Nephron progenitor cell (in vitro differentiated cells): ENCODE results near the gene FBXO15.

ENCODE experiments used
- DNase-seq: peaks from one replicate; pipeline ENCODE4 v3.0.0; 2021
- H3K27ac Mint-ChIP-seq: 2 replicates; pipeline ENCODE4 v1.8.0; 2021; ENCODE audit warnings: mild to moderate bottlenecking, moderate library complexity, mixed read lengths
- H3K27me3 Mint-ChIP-seq: 2 replicates; pipeline ENCODE4 v1.8.0; 2021; ENCODE audit warnings: mild to moderate bottlenecking, low read depth, mixed read lengths; ENCODE audit not compliant: poor library complexity
- H3K36me3 Mint-ChIP-seq: 2 replicates; pipeline ENCODE4 v1.8.0; 2021; ENCODE audit warnings: low read depth, mixed read lengths
- H3K4me1 Mint-ChIP-seq: 2 replicates; pipeline ENCODE4 v1.8.0; 2021; ENCODE audit warnings: mixed read lengths
- H3K4me3 Mint-ChIP-seq: 2 replicates; pipeline ENCODE4 v1.8.0; 2021; ENCODE audit warnings: mild to moderate bottlenecking, moderate library complexity, mixed read lengths
- H3K9me3 Mint-ChIP-seq: 2 replicates; pipeline ENCODE4 v1.8.0; 2021; ENCODE audit warnings: mild to moderate bottlenecking, moderate library complexity, mixed read lengths
- CTCF ChIP-seq: fragments of 200-600 bp; sonication (generic); IDR thresholded peaks from 2 replicates; pipeline ENCODE4 v1.5.0; 2021; ENCODE audit warnings: antibody characterized with exemption

FBXO15 gene

GRCh38 chr18:74178884-74179283 is 31.2 kb upstream of the FBXO15 start:
- Mint-ChIP-seq H3K4me3 (no peak overlapping the region), H3K4me1 (peaks cover 9% of the 10 kb centered on the region), H3K27me3 (peaks cover 11% of the 10 kb centered on the region), H3K36me3 (no peaks in the 10 kb centered on the region), H3K27ac (no peak overlapping the region), H3K9me3 (peaks cover 23% of the 10 kb centered on the region)
- no peak for TF ChIP-seq CTCF
- no peak for DNase-seq

GRCh38 chr18:74175658-74176057 is 28.0 kb upstream of the FBXO15 start:
- no peak overlapping the region for H3K4me3 Mint-ChIP-seq
- peaks cover 17% of the 10 kb centered on the region for H3K27me3 Mint-ChIP-seq
- no peak for TF ChIP-seq CTCF
- DNase-seq = no peak
- H3K27ac Mint-ChIP-seq = no peak overlapping the region
- H3K4me1 Mint-ChIP-seq = no peaks in the 10 kb centered on the region
- H3K36me3 Mint-ChIP-seq = no peaks in the 10 kb centered on the region
- H3K9me3 Mint-ChIP-seq = peaks cover 10% of the 10 kb centered on the region

- TF ChIP-seq CTCF = no peak
- peaks cover 21% of the 10 kb centered on the region for H3K27me3 Mint-ChIP-seq
- H3K27ac Mint-ChIP-seq = no peak overlapping the region
- H3K4me3 Mint-ChIP-seq = no peak overlapping the region
- no peaks in the 10 kb centered on the region for H3K4me1 Mint-ChIP-seq
- H3K36me3 Mint-ChIP-seq = no peaks in the 10 kb centered on the region
- DNase-seq = no peak
- no peaks in the 10 kb centered on the region for H3K9me3 Mint-ChIP-seq
These were observed 25.8 kb upstream of the FBXO15 start for GRCh38 chr18:74173434-74173750.

- peaks cover 21% of the 10 kb centered on the region for H3K27me3 Mint-ChIP-seq
These were observed 25.2 kb upstream of the FBXO15 start for GRCh38 chr18:74172697-74173433.

GRCh38 chr18:74171910-74172606 is 24.4 kb upstream of the FBXO15 start:
- H3K9me3 Mint-ChIP-seq = no peaks in the 10 kb centered on the region
- H3K27ac Mint-ChIP-seq = no peak overlapping the region
- DNase-seq = no peak
- H3K27me3 Mint-ChIP-seq = peaks cover 21% of the 10 kb centered on the region
- no peak overlapping the region for H3K4me3 Mint-ChIP-seq
- no peak for TF ChIP-seq CTCF
- no peaks in the 10 kb centered on the region for H3K4me1 Mint-ChIP-seq
- no peaks in the 10 kb centered on the region for H3K36me3 Mint-ChIP-seq

More at GRCh38 chr18:74172697-74173433, 25.2 kb upstream of the FBXO15 start:
- Mint-ChIP-seq H3K36me3 (no peaks in the 10 kb centered on the region), H3K4me1 (no peaks in the 10 kb centered on the region), H3K27ac (no peak overlapping the region), H3K9me3 (no peaks in the 10 kb centered on the region), H3K4me3 (no peak overlapping the region)
- DNase-seq = no peak
- TF ChIP-seq CTCF = no peak

- no peak for TF ChIP-seq CTCF
- Mint-ChIP-seq H3K9me3 (no peaks in the 10 kb centered on the region), H3K27ac (no peak overlapping the region), H3K4me1 (no peaks in the 10 kb centered on the region), H3K27me3 (peaks cover 9% of the 10 kb centered on the region), H3K36me3 (no peaks in the 10 kb centered on the region), H3K4me3 (no peak overlapping the region)
- DNase-seq = no peak
These were observed 18.8 kb upstream of the FBXO15 start for GRCh38 chr18:74166386-74166785.
